ENCODE measurements around the gene FAM168A. TPM values are rescaled to one million over a fixed set of nuclear protein-coding genes. Genes with fewer than 3 reads are reported as not detected.
A peak's percentile ranks its signal among the peaks of the same experiment; 100 is the strongest.

Gene FAM168A
- total and polyA plus RNA-seq, 7 donors, result 5.3 to 28.6 (median 18.1) TPM

DNA sequence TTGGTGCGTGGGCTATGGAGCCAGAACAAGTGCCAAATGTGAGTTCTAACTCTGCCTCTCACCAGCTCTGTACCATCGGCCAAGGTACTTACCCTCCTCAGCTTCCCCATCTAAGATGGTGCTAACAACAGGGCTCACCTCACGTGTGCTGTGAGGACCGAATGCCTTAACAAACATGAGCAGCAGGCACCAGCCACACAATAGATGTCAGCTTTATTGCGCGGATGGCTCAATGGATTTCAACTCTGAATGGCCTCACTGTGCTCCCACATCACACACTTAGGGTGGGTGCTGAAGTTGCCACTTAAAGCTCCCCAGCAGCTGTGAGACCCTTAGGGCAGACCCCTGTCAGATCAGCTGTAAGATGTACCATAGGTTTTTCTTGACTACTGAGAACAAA is 197.6 kb downstream of the FAM168A start:
- Histone ChIP-seq H3K4me1 (peaks cover 19% of the 10 kb centered on the region), H3K27me3 (ENCODE audit: insufficient read depth in 3 of 3, low read length in 2 of 3) (no peaks in the 10 kb centered on the region), H3K36me3 (ENCODE audit: insufficient read depth in 1 of 2, low read depth in 1 of 2) (peaks cover 0 to 16% of the 10 kb centered on the region in 2 donors), H3K4me3 (no peak overlapping the region), H3K9me3 (no peaks in the 10 kb centered on the region), H3K27ac (no peak overlapping the region)
- TF ChIP-seq, protein P1, sequence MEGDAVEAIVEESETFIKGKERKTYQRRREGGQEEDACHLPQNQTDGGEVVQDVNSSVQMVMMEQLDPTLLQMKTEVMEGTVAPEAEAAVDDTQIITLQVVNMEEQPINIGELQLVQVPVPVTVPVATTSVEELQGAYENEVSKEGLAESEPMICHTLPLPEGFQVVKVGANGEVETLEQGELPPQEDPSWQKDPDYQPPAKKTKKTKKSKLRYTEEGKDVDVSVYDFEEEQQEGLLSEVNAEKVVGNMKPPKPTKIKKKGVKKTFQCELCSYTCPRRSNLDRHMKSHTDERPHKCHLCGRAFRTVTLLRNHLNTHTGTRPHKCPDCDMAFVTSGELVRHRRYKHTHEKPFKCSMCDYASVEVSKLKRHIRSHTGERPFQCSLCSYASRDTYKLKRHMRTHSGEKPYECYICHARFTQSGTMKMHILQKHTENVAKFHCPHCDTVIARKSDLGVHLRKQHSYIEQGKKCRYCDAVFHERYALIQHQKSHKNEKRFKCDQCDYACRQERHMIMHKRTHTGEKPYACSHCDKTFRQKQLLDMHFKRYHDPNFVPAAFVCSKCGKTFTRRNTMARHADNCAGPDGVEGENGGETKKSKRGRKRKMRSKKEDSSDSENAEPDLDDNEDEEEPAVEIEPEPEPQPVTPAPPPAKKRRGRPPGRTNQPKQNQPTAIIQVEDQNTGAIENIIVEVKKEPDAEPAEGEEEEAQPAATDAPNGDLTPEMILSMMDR (IDR thresholded peaks at IDR 0.05), result no peak
- intact Hi-C loops (cut with DNase I), result no loop called here
- DNase-seq, result no peak
- WGBS, 3 donors, result 86 to 94% (median 87%) methylated on average over 6 of the region's 6 CpGs
- ATAC-seq, result no peak

DNA sequence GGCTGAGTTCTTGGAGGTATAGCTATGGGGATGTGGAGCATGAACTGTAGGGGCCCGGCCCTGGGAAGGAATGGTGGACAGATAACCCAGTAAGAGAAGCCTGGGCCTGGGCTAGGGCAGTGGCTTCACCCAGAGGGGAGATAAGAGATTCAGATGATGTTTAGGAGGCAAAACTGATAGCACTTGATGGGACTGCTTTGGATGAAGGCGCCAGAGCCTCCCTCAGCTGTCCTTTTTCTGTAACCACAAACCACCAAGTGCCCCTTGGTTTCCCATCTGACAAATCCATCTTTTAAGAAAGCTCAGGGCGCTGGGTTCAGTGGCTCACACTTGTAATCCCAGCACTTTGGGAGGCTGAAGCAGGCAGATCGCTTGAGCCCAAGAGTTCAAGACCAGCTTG is 198.3 kb downstream of the FAM168A start:
- TF ChIP-seq, protein P1 (IDR thresholded peaks at IDR 0.05), result no peak
- 88 to 93% (median 90%) methylated on average over 4 of the region's 4 CpGs for WGBS, 3 donors
- Histone ChIP-seq H3K4me3 (no peak overlapping the region), H3K27me3 (ENCODE audit: insufficient read depth in 3 of 3, low read length in 2 of 3) (no peaks in the 10 kb centered on the region), H3K9me3 (no peaks in the 10 kb centered on the region), H3K4me1 (peaks cover 19% of the 10 kb centered on the region), H3K36me3 (ENCODE audit: insufficient read depth in 1 of 2, low read depth in 1 of 2) (peaks cover 0 to 20% of the 10 kb centered on the region in 2 donors), H3K27ac (peak overlapping the region; percentile 23)
- DNase-seq (no peak), ATAC-seq (no peak)
- intact Hi-C loops (cut with DNase I), result loop anchor here in 1 of 2 donors (5.0 kb wide), 1 partner anchor 263 kb away; no protein-coding TSS in a partner anchor

DNA sequence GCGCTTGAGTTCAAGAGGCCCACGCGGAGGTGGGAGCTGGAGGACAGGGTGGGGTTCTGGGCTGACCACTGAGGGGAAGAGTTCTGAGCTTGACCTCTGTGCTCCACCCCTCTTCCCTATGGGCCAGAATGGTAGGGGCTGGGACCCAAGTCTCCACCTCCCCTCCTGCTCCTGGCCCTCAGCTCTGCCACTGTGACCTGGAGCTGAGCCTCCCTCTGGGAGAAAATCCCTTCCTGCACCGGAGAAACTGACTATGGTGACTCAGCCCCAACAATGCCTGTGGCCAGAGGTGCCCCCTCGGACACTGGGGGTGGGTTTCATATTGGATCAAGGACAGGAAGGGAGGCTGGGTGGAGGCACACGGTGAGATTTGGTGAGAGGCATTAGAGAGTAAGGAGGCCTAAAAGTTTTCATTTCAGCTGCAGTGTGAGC is 198.7 kb downstream of the FAM168A start:
- TF ChIP-seq, protein P1 (IDR thresholded peaks at IDR 0.05), result no peak
- Histone ChIP-seq H3K27me3 (ENCODE audit: insufficient read depth in 3 of 3, low read length in 2 of 3) (no peaks in the 10 kb centered on the region), H3K4me3 (no peak overlapping the region), H3K27ac (peak overlapping the region; percentile 23), H3K36me3 (ENCODE audit: insufficient read depth in 1 of 2, low read depth in 1 of 2) (peaks cover 0 to 24% of the 10 kb centered on the region in 2 donors), H3K9me3 (no peaks in the 10 kb centered on the region), H3K4me1 (peaks cover 16% of the 10 kb centered on the region)
- ATAC-seq (no peak), DNase-seq (no peak)
- intact Hi-C loops (cut with DNase I), result loop anchor here in 1 of 2 donors (5.0 kb wide), 1 partner anchor 263 kb away; no protein-coding TSS in a partner anchor
- 44 to 59% (median 56%) methylated on average over 6 of the region's 6 CpGs for WGBS, 3 donors

DNA sequence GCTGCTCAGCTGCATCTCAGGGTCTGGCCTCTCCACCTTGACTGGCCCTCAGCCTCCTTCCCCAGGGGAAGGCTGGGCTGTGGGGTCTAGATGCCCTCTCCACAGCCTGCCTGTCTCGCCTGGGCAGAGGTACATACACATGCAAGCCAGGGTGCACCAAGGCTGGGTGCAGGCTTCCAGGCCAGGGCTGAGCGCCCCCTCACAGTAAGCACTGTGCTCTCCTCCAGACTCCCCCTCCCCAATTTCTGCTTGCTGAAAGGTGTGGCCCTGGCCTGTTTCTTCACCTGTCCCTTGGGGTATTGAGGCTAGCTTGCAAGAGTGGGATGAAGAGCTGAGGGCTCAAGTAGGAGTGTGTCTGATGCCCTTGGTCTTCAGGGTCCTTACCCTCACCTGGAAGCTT is 199.2 kb downstream of the FAM168A start:
- no peak for DNase-seq
- intact Hi-C loops (cut with DNase I), result loop anchor here in 1 of 2 donors (5.0 kb wide), 1 partner anchor 264 kb away; no protein-coding TSS in a partner anchor

More for the DNA sequence above, 199.2 kb downstream of the FAM168A start:
- Histone ChIP-seq H3K4me3 (no peak overlapping the region), H3K9me3 (no peaks in the 10 kb centered on the region), H3K27me3 (ENCODE audit: insufficient read depth in 3 of 3, low read length in 2 of 3) (no peaks in the 10 kb centered on the region), H3K4me1 (peaks cover 13% of the 10 kb centered on the region), H3K36me3 (ENCODE audit: insufficient read depth in 1 of 2, low read depth in 1 of 2) (peaks cover 0 to 26% of the 10 kb centered on the region in 2 donors), H3K27ac (no peak overlapping the region)
- no peak for ATAC-seq
- 83 to 92% (median 89%) methylated on average over 2 of the region's 2 CpGs for WGBS, 3 donors
- TF ChIP-seq, protein P1 (IDR thresholded peaks at IDR 0.05), result no peak
